Fibroblast of lung (primary cell): ENCODE measurements around the gene ARHGEF7. TPM values are rescaled to one million over a fixed set of nuclear protein-coding genes. Genes with fewer than 3 reads are reported as not detected.

ENCODE experiments used
- DNase-seq, 2 donors: peaks; one replicate each; pipeline versions ENCODE4 v3.0.0 to v3.0.0-alpha.2; 2010; ENCODE audit warnings: low read depth in 2 of 2
- H2AFZ ChIP-seq: 2 replicates; pipeline ENCODE4 v1.5.1; 2012; ENCODE audit warnings: low read length, control low read depth, inconsistent platforms
- H3K27ac ChIP-seq: 2 replicates; pipeline ENCODE4 v1.5.1; 2011; ENCODE audit warnings: low read length, control low read depth; ENCODE audit not compliant: insufficient read depth
- H3K27me3 ChIP-seq: 2 replicates; pipeline ENCODE4 v1.5.1; 2011; ENCODE audit warnings: mild to moderate bottlenecking, low read length; ENCODE audit not compliant: control insufficient read depth, insufficient read depth
- H3K36me3 ChIP-seq: 2 replicates; pipeline ENCODE4 v1.5.1; 2011; ENCODE audit warnings: low read length; ENCODE audit not compliant: control insufficient read depth, insufficient read depth
- H3K4me1 ChIP-seq: 2 replicates; pipeline ENCODE4 v1.5.1; 2011; ENCODE audit warnings: low read length; ENCODE audit not compliant: control insufficient read depth, insufficient read depth; ENCODE audit errors: extremely low read depth
- H3K4me2 ChIP-seq: 2 replicates; pipeline ENCODE4 v1.5.1; 2011; ENCODE audit warnings: low read length, control low read depth; ENCODE audit not compliant: insufficient read depth; ENCODE audit errors: extremely low read depth
- H3K4me3 ChIP-seq, 4 experiments: fragments of 200-600 bp in 1 of 4; sonication (generic) in 1 of 4; replicated peaks in 1 of 4; 2 replicates each; pipeline ENCODE4 v1.5.1; 2011 to 2016; ENCODE audit warnings: low read length in 4 of 4, low read depth in 3 of 4, mild to moderate bottlenecking in 3 of 4, control low read depth in 2 of 4, inconsistent platforms in 1 of 4, mixed read lengths in 1 of 4; ENCODE audit not compliant: insufficient read depth in 1 of 4; ENCODE audit errors: control extremely low read depth in 1 of 4
- H3K79me2 ChIP-seq: 2 replicates; pipeline ENCODE4 v1.5.1; 2012; ENCODE audit warnings: mild to moderate bottlenecking, low read length, inconsistent platforms; ENCODE audit not compliant: control insufficient read depth, insufficient read depth
- H3K9ac ChIP-seq: 2 replicates; pipeline ENCODE4 v1.5.1; 2011; ENCODE audit warnings: mild to moderate bottlenecking, low read length, control low read depth; ENCODE audit not compliant: insufficient read depth
- H3K9me3 ChIP-seq: 2 replicates; pipeline ENCODE4 v1.5.1; 2012; ENCODE audit warnings: low read depth, low read length; ENCODE audit not compliant: control insufficient read depth, insufficient read depth
- H4K20me1 ChIP-seq: 2 replicates; pipeline ENCODE4 v1.5.1; 2011; ENCODE audit warnings: low read length; ENCODE audit not compliant: control insufficient read depth, insufficient read depth; ENCODE audit errors: extremely low read depth
- EZH2 ChIP-seq: IDR thresholded peaks from 2 replicates; pipeline ENCODE4 v1.5.1; 2012; ENCODE audit warnings: low read length, control low read depth, mild to moderate bottlenecking; ENCODE audit errors: missing control alignments
- polyA plus RNA-seq, 2 donors: library from polyadenylated mRNA; depleted of rRNA in 1 of 2; stranded (reverse) in 1 of 2; unstranded in 1 of 2; fragments of >200 nt; gene quantifications; 2 replicates each; pipeline ENCODE4 v1.2.1, GENCODE V29; 2011 to 2012; ENCODE audit warnings: missing spikeins in 1 of 2
- total RNA-seq: library from RNA; depleted of rRNA; stranded (reverse); fragments of >200 nt; gene quantifications from 2 replicates; pipeline ENCODE4 v1.2.1, GENCODE V29; 2014
- TF ChIP-seq, protein P1 (sequence below), 2 donors: IDR thresholded peaks in 1 of 2; conservative IDR thresholded peaks in 1 of 2; 1 replicate in 1 of 2; 2 replicates in 1 of 2; pipeline ENCODE4 v1.5.1; 2011 to 2012; ENCODE audit warnings: low read length in 2 of 2, control low read depth in 1 of 2, inconsistent platforms in 1 of 2, low read depth in 1 of 2, mild to moderate bottlenecking in 1 of 2

ARHGEF7 gene
- total and polyA plus RNA-seq, 2 donors (not counting 1 experiment from before 2014, with no cell fraction given), result 29.1 to 42.8 TPM

GRCh38 chr13:111166882-111167675, 52.0 kb downstream of the ARHGEF7 start:
- DNase-seq, result no peak
- Histone ChIP-seq H3K4me2 (no peak overlapping the region), H3K27me3 (no peaks in the 10 kb centered on the region), H3K4me3 (no peak overlapping the region), H4K20me1 (no peaks in the 10 kb centered on the region), H3K4me1 (no peaks in the 10 kb centered on the region), H2AFZ (no peak overlapping the region), H3K9ac (no peak overlapping the region), H3K9me3 (no peaks in the 10 kb centered on the region), H3K79me2 (peaks cover 77% of the 10 kb centered on the region), H3K27ac (no peak overlapping the region), H3K36me3 (peaks cover 4% of the 10 kb centered on the region)
- no peak for TF ChIP-seq EZH2
- TF ChIP-seq, protein P1, sequence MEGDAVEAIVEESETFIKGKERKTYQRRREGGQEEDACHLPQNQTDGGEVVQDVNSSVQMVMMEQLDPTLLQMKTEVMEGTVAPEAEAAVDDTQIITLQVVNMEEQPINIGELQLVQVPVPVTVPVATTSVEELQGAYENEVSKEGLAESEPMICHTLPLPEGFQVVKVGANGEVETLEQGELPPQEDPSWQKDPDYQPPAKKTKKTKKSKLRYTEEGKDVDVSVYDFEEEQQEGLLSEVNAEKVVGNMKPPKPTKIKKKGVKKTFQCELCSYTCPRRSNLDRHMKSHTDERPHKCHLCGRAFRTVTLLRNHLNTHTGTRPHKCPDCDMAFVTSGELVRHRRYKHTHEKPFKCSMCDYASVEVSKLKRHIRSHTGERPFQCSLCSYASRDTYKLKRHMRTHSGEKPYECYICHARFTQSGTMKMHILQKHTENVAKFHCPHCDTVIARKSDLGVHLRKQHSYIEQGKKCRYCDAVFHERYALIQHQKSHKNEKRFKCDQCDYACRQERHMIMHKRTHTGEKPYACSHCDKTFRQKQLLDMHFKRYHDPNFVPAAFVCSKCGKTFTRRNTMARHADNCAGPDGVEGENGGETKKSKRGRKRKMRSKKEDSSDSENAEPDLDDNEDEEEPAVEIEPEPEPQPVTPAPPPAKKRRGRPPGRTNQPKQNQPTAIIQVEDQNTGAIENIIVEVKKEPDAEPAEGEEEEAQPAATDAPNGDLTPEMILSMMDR (conservative IDR thresholded peaks at IDR 0.05 in 1 of 2, IDR thresholded peaks at IDR 0.05 in 1 of 2; ENCODE audit: low read depth in 1 of 2, low read length in 2 of 2), result no peak

- no peak for DNase-seq
- TF ChIP-seq, protein P1 (conservative IDR thresholded peaks at IDR 0.05 in 1 of 2, IDR thresholded peaks at IDR 0.05 in 1 of 2; ENCODE audit: low read depth in 1 of 2, low read length in 2 of 2), result no peak
- no peak for TF ChIP-seq EZH2
- Histone ChIP-seq H3K27me3 (no peaks in the 10 kb centered on the region), H3K4me3 (no peak overlapping the region), H3K9me3 (no peaks in the 10 kb centered on the region), H2AFZ (no peak overlapping the region), H3K79me2 (peaks cover 74% of the 10 kb centered on the region), H3K4me1 (no peaks in the 10 kb centered on the region), H3K9ac (no peak overlapping the region), H3K4me2 (no peak overlapping the region), H3K27ac (no peak overlapping the region), H4K20me1 (no peaks in the 10 kb centered on the region), H3K36me3 (peaks cover 4% of the 10 kb centered on the region)
Measured at GRCh38 chr13:111168107-111168506, 53.0 kb downstream of the ARHGEF7 start.

DNA sequence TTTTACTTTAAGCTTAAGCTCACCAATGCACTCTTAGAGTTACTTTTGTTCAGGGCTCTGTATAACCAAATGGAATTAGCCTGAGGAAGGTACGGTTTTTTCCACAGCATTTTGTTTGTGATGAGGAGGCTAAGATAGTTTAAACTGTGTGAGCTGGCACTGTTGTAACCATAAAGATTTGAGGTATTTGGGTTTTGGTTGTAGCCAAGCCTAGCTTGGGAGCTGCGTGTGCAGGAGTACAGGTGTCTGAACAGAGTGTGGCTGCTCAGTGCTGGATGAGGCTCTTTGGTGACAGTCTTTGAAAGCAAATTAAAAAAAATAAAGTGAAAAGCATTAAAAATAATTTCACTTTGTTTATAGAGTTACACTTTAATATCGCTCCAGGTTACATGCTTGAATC, 56.0 kb downstream of the ARHGEF7 start:
- no peak overlapping the region for H3K4me3 ChIP-seq
- peaks cover 2% of the 10 kb centered on the region for H3K36me3 ChIP-seq
- DNase-seq, result no peak
- no peak overlapping the region for H3K27ac ChIP-seq
- no peaks in the 10 kb centered on the region for H3K4me1 ChIP-seq
- no peak for TF ChIP-seq EZH2
- TF ChIP-seq, protein P1 (conservative IDR thresholded peaks at IDR 0.05 in 1 of 2, IDR thresholded peaks at IDR 0.05 in 1 of 2; ENCODE audit: low read depth in 1 of 2, low read length in 2 of 2), result no peak
- H2AFZ ChIP-seq, result no peak overlapping the region
- peaks cover 69% of the 10 kb centered on the region for H3K79me2 ChIP-seq
- no peaks in the 10 kb centered on the region for H3K9me3 ChIP-seq
- H3K9ac ChIP-seq, result no peak overlapping the region
- H3K27me3 ChIP-seq, result no peaks in the 10 kb centered on the region
- no peaks in the 10 kb centered on the region for H4K20me1 ChIP-seq
- H3K4me2 ChIP-seq, result no peak overlapping the region
